Ascending aorta (tissue), 2 donors: ENCODE data around the gene ISLR. TPM values are rescaled to one million over a fixed set of nuclear protein-coding genes. Genes with fewer than 3 reads are reported as not detected.

Experiments
- DNase-seq, 2 donors: peaks; one replicate each; pipeline ENCODE4 v3.0.0-alpha.2; 2019; ENCODE audit warnings: low spot score in 2 of 2
- H3K27ac ChIP-seq, 2 donors: fragments of 200-600 bp; sonication (generic); one replicate each; pipeline ENCODE4 v1.5.1; 2016 to 2017; ENCODE audit warnings: mild to moderate bottlenecking in 1 of 2
- H3K27me3 ChIP-seq: fragments of 200-600 bp; sonication (generic); one replicate; pipeline ENCODE4 v1.5.1; 2017
- H3K36me3 ChIP-seq, 2 donors: fragments of 200-600 bp; sonication (generic); one replicate each; pipeline ENCODE4 v1.5.1; 2016
- H3K4me1 ChIP-seq, 2 donors: fragments of 200-600 bp; sonication (generic); one replicate each; pipeline ENCODE4 v1.5.1; 2016 to 2017; ENCODE audit warnings: mild to moderate bottlenecking in 1 of 2
- H3K4me3 ChIP-seq, 2 donors: fragments of 200-600 bp; sonication (generic); one replicate each; pipeline ENCODE4 v1.5.1; 2016 to 2017; ENCODE audit warnings: mild to moderate bottlenecking in 1 of 2
- H3K9me3 ChIP-seq, 2 donors: fragments of 200-600 bp; sonication (generic); one replicate each; pipeline ENCODE4 v1.5.1; 2016
- CTCF ChIP-seq, 3 experiments: fragments of 200-600 bp in 2 of 3; fragments of 450-650 bp in 1 of 3; sonication (generic) in 2 of 3; IDR thresholded peaks; one replicate each; pipeline ENCODE4 v1.5.1; 2016 to 2019; ENCODE audit warnings: antibody characterized with exemption in 3 of 3, mild to moderate bottlenecking in 1 of 3, moderate library complexity in 1 of 3
- intact Hi-C: fragments of 100-400 bp; cut with DNase I; formaldehyde crosslinking; loops from one replicate; pipeline ENCODE4 v1.15.1; 2023
- total RNA-seq: library from RNA; depleted of rRNA; stranded (reverse); fragments of >200 nt; gene quantifications from one replicate; pipeline ENCODE4 v1.1.0, GENCODE V29; 2016

ISLR gene
- total RNA-seq, 1 donor from 2014 or later: 211 TPM

- Histone ChIP-seq H3K36me3 (no peaks in the 10 kb centered on the region), H3K4me1 (peaks cover 3 to 20% of the 10 kb centered on the region in 2 donors), H3K9me3 (peaks cover 0 to 5% of the 10 kb centered on the region in 2 donors), H3K27ac (no peak overlapping the region), H3K27me3 (peaks cover 35% of the 10 kb centered on the region), H3K4me3 (no peak overlapping the region)
- DNase-seq: no peak
- TF ChIP-seq CTCF (IDR thresholded peaks at IDR 0.05): no peak
- intact Hi-C loops: no loop called here
Observed at GRCh38 chr15:74130849-74131627, 42.5 kb upstream of the ISLR start.

DNA sequence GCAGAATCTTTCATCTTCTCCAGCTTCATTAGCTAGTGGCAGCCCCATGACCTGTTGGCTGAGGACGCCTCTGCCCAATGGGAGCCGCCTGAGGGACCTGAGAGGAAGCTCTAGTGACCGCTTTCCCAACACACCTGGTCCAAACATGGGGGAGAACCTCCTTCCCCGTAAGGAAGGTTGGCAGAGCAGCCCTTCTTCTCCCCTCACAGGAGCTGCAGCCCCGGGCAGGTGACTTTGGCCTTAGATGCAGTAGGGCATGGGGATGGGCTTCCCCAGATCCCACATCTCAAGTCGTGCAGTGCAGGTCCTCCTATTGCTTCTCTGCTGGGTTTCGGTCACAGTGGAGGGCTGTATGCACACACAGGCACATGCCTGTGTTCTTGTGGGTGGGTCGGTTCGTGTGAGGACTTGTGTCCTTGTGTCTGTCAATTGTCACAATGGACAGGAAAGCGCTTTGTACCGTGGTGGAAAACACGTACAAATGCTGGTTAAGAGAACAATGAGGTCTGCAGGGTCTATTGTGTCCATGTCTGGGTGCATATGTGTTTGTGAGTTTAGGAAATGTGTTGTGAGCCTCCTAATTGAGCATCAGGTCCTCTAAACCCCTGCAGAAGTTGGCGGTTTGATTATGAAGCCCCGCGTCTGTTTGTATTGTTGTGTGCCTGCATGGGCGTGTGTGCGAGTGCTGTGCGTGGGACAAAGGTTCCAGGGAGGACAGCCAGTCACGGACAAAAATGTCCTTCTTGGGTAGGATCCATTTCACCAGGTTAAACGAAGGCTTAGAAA, 41.7 kb upstream of the ISLR start:
- Histone ChIP-seq H3K36me3 (no peaks in the 10 kb centered on the region), H3K9me3 (peaks cover 0 to 5% of the 10 kb centered on the region in 2 donors), H3K4me3 (no peak overlapping the region), H3K4me1 (peaks cover 3 to 27% of the 10 kb centered on the region in 2 donors), H3K27ac (no peak overlapping the region), H3K27me3 (peaks cover 35% of the 10 kb centered on the region)
- intact Hi-C loops: no loop called here
- DNase-seq: no peak
- no peak for TF ChIP-seq CTCF (IDR thresholded peaks at IDR 0.05)

DNA sequence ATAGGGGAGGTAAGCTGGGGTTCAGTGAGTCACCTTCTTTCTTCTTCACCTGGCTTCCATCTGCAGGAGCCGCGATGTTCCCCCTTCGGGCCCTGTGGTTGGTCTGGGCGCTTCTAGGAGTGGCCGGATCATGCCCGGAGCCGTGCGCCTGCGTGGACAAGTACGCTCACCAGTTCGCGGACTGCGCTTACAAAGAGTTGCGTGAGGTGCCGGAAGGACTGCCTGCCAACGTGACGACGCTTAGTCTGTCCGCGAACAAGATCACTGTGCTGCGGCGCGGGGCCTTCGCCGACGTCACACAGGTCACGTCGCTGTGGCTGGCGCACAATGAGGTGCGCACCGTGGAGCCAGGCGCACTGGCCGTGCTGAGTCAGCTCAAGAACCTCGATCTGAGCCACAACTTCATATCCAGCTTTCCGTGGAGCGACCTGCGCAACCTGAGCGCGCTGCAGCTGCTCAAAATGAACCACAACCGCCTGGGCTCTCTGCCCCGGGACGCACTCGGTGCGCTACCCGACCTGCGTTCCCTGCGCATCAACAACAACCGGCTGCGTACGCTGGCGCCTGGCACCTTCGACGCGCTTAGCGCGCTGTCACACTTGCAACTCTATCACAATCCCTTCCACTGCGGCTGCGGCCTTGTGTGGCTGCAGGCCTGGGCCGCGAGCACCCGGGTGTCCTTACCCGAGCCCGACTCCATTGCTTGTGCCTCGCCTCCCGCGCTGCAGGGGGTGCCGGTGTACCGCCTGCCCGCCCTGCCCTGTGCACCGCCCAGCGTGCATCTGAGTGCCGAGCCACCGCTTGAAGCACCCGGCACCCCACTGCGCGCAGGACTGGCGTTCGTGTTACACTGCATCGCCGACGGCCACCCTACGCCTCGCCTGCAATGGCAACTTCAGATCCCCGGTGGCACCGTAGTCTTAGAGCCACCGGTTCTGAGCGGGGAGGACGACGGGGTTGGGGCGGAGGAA, 40.5 kb upstream of the ISLR start:
- H3K27me3 ChIP-seq: peaks cover 35% of the 10 kb centered on the region
- intact Hi-C loops: no loop called here
- TF ChIP-seq CTCF (IDR thresholded peaks at IDR 0.05): no peak

DNA sequence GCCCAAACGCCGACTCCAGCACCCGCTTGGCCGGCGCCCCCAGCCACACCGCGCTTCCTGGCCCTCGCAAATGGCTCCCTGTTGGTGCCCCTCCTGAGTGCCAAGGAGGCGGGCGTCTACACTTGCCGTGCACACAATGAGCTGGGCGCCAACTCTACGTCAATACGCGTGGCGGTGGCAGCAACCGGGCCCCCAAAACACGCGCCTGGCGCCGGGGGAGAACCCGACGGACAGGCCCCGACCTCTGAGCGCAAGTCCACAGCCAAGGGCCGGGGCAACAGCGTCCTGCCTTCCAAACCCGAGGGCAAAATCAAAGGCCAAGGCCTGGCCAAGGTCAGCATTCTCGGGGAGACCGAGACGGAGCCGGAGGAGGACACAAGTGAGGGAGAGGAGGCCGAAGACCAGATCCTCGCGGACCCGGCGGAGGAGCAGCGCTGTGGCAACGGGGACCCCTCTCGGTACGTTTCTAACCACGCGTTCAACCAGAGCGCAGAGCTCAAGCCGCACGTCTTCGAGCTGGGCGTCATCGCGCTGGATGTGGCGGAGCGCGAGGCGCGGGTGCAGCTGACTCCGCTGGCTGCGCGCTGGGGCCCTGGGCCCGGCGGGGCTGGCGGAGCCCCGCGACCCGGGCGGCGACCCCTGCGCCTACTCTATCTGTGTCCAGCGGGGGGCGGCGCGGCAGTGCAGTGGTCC, 39.7 kb upstream of the ISLR start:
- Histone ChIP-seq H3K4me1 (peaks cover 3 to 27% of the 10 kb centered on the region in 2 donors), H3K4me3 (no peak overlapping the region)
- TF ChIP-seq CTCF (IDR thresholded peaks at IDR 0.05): no peak

More for the DNA sequence above, 40.5 kb upstream of the ISLR start:
- Histone ChIP-seq H3K4me3 (no peak overlapping the region), H3K36me3 (no peaks in the 10 kb centered on the region), H3K4me1 (peaks cover 3 to 31% of the 10 kb centered on the region in 2 donors), H3K27ac (no peak overlapping the region), H3K9me3 (peaks cover 0 to 5% of the 10 kb centered on the region in 2 donors)
- DNase-seq: no peak

More for the DNA sequence above, 39.7 kb upstream of the ISLR start:
- Histone ChIP-seq H3K36me3 (no peaks in the 10 kb centered on the region), H3K27ac (no peak overlapping the region), H3K9me3 (peaks cover 0 to 5% of the 10 kb centered on the region in 2 donors), H3K27me3 (peaks cover 35% of the 10 kb centered on the region)
- no peak for DNase-seq
- intact Hi-C loops: no loop called here
